Measurements from ENCODE around the gene ATP11B.
A peak's percentile ranks its signal among the peaks of the same experiment; 100 is the strongest.

The ATP11B gene

DNA sequence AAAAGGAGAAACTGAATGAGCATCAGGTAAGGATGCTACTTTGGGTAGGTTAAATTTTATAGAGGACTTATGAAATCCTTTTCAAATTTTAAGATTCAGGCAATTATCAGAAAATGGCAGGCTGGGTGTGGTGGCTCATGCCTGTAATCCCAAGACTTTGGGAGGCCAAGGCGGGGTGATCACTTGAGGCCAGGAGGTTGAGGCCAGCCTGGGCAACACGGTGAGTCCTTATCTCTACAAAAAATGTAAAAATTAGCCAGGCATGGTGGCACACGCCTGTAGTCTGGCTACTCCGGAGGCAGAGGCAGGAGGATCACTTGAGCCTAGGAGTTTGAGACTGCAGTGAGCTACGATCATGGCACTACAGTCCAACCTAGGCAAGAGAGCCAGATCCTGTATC is 163.9 kb downstream of the ATP11B start:
- DNase-seq (ENCODE audit: low spot score): no peak

DNA sequence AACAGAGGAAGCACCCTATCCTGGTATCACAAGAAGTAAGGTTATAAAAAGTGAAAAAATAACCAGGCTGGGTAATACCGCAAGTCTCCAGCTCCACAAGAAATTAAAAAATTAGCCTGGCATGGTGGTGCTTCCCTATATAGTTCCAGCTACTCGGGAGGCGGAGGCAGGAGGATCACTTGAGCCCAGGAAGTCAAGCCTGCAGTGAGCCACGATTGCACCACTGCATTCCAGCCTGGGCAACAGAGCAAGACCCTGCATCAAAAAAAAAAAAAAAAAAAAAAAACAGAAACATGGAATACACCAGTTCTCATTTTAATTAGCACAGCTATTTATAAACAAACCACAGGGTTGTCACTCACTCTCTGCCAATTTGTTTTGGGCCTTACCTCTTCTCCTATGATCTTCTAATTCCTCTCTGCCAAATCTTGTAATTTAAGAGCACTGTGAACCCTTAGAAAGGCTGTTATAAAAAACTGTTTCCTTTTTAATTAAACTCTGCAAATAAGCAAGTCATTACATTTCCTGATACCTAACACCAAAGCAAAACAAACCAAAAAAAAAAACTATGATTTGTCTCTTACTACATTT is 164.5 kb downstream of the ATP11B start:
- DNase-seq (ENCODE audit: low spot score): no peak

DNA sequence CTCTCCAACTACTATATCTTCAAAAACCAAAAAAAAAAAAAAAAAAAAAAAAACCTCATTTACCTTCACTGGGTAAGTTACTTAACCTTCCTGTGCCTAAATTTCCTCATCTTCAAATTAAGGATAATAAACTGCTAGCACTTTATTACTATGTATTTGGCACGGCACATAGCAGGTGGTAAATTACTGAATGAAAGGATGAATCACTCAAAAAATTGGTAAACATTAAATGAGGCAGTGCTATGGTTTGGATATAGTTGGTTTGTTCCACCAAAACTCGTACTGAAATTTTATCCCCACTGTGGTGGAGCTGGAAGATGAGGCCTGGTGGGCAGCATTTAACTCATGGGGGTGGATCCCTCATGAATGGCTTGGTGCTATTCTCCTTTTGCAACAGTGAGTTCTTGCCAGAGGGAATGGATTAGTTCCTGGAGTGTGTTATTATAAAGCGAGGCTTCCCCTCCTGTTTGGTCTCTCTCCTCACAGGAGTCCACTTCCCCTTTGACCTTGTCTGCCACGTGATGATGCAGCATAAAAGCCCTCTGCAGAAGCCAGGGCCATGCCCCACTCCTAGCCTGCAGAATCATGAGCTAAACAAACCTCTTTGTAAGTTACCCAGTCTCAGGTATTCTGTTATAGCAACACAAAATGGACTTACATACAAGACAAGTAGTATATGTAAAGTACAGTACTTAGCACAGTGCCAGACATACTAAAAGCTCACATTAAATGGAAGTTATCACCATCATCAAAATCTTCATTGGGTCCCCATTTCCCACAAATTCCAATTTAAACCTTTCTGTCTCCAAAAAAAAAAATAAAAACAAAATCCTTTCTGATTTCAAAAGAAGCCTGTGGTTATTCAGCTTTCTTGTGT is 166.4 kb downstream of the ATP11B start:
- DNase-seq (ENCODE audit: low spot score): no peak

DNA sequence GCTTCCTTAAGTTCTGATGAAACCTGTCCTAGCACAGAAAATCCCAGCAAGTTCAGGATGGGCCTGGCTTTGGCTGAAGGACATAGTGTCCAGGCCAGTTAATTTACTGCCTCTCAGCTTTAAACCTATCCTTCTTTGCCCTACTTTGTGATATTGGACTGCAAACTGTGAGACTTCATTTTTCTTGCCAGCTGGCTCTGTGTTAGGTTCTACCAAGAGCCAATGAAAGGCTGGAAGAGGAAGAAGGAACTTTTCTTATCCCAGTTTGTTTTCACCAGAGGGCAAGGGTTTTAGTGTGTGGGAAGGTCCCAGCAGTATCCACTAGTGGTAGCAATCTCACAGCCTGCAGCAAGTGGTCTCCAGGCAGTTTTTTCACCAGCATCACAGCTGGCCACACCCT is 168.9 kb downstream of the ATP11B start:
- DNase-seq (ENCODE audit: low spot score): no peak

DNA sequence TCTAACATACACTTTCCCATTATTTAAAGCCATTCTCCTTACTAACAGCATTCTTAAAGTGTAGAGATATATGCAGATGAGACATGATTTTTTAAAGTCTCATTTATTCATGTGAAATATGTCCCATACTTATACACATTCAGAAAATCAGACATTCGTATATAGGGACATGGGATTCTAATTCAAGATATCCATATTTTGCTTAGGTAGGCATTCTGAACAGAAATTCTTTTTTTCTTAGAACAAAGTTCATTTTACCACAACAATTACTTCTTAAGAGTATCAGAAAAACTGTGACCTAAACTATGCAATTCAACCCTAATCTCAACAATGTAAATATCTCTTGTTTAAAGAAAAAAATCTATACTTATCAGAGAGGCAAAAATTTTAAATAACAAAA is 170.9 kb downstream of the ATP11B start:
- DNase-seq (ENCODE audit: low spot score): no peak

DNA sequence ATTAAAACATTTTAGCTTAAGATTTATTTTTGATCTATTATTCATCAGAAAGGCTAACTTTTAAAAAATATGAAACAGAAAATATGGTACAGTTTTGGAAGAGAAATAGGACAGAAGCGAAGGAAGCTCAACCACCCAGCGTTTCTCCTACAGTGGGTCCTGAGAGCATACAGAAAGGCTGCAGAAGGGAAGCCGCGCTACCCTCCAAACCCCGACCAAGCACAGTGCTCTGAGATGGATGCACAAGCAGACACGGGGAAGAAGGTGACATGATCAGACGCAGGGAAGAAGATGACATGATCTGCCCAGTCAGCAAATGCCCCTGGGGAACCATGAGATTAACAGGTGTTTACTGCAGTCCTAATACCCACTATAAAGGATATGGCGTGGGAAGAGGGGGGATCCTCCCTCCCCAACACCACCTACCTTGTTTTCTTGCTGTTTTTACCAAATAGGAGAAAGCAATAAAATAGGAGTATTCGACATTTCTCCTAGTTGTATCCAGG is 172.6 kb downstream of the ATP11B start:
- DNase-seq (ENCODE audit: low spot score): no peak

DNA sequence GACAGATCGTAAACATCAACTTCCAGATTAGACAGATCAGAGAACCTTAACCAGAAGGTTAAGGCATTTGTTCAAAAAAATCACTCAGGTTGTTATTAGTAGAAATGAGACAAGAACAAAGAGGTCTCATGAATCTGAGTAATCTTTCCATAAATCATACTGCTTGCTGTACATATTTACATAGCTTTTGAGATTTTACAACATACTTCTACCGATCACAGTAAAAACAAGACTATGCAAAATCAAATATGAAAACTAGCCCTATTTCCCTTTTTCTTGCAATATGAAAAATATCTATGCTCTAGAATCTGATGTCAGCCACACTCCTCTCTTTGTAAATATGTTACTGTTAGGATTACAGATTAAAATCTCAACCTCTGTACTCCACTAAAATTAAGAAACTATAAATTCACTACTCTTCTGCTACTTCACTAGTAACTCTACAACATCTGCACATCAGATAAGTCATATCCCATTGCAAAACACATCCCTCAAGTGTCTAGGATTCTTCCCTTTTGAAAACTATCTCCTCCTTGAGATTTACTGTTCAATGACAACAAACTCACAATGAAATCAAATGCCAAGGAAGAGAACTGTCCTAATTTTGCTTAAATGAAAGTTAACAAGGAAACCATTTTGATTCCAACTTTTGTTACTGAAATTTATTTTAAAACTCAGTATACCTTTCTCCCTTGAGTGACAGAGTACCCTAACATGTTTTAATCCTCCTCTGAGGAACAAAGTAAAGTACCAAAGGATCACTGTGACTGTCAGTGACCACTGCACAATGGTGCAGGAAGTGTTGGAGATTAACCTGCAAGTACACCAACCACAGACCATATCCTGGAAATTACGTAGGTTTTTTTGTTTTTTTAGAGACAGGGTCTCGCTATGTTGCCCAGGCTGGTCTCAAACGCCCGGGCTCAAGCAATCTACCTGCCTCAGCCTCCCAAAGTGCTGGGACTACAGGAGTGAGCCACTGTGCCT is 174.2 kb downstream of the ATP11B start:
- DNase-seq (ENCODE audit: low spot score): no peak

DNA sequence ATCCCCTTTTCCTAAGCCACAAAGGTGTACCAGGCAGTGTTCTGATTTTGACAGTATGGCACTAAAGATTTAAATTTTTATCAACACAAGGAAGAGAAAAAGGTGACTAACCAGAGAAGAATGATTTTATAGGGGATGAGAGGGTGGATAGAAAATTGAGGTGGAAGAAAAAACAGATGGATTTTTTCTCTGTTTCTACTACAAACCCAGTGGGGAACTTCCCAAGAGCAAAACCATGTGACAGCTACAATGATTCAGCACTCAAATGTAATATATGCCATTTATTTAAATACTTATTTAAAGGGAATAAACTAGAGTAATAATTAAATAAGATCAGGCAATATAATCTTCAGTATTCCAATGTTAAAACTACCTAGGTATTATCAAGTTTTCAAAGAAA is 176.0 kb downstream of the ATP11B start:
- DNase-seq (ENCODE audit: low spot score): no peak

DNA sequence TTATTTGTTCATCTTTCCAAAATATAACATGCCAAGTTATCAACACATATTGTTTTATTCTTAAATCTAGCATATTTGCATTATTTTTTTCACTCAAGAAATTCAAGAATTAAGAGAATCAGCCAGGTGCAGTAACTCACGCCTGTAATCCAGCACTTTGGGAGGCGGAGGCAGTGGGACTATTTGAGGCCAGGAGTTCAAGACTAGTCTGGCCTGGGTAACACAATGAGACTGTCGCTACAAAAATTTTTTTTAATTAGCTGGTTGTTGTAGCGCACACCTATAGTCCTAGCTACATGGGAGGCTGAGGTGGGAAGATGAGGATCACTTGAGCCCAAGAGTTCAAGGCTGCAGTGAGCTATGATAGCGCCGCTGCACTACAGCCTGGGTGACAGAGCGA is 176.5 kb downstream of the ATP11B start:
- no peak for DNase-seq (ENCODE audit: low spot score)

DNA sequence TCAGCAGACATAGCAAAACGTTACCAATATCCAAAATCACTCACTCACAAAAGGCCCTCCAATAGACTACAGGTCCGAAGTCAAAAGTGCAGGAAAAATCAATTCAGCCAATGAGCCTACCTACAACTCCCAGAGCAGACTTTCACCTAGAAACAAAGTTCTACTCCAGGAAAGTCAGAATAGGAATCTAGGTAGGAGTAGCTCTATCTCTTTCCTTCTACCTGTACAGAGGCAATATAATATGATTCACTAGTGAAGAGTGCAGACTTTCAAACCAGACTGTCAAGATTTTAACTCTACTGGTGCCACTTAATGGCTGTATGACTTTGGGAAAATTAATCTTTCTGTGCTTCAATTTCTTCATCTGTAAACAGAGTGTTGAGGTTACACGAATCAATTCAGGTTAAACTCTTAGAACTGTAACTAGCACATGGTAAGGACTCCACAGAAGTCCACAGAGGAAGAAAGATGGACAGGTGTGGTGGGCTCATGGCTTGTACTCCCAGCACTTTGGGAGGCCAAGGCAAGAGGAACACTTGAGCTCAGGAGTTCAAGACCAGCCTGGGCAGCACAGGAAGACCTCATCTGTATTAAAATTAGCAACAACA is 177.6 kb downstream of the ATP11B start:
- DNase-seq (ENCODE audit: low spot score): peak; percentile 34
